HTR-8/SVneo (cell line): Measurements from ENCODE around the gene SUB1.
"Not testable (repeated sequence)": the region's sequence is repeated elsewhere in the genome, so short reads cannot be mapped to it uniquely, and the experiment has no call there.

ENCODE experiments used
- DNase-seq: peaks from one replicate; pipeline ENCODE4 v3.0.0; 2011; ENCODE audit warnings: low spot score, mixed read lengths; ENCODE audit not compliant: insufficient read length
- FAIRE-seq: peaks from 2 replicates; lab custom pipeline; 2011; peaks lifted over from hg19 to GRCh38; lab: Jason Lieb, UNC

The SUB1 gene

DNA sequence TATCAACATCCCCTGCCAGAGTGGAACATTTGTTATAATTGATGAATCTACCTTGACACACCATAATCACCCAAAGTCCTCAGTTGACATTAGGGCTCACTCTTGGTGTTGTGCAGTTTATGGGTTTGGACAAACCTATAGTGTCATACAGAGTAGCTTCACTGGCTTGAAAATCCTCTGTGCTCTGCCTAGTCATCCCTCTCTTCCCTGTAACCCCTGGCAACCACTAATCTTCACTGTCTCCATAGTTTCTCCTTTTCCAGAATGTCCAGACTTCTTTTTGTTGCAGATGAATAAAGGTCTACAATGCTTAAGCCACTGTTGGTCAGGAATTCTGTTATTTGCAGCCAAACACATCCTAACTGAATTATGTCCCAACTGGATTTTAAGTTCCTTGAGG, 22.5 kb upstream of the SUB1 start:
- FAIRE-seq (no peak), DNase-seq (no peak)

DNA sequence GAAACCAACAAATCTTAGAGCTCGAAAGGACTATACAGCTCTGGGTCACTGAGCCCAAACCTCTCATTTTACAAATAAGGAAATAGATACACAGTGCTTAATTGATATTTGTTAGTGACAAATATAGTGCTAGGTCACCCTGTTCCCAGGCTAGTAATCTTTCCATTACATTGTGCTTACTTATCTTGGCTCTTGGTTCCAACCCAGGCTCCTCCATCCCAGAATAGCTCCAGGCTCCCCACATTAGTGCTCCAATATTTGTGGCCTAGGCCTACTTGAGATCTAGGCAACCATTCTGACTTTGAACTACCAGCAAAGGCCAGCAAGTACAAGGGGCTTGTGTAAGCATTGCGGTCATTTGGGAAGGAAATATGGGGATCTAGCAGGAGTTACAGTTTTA, 21.7 kb upstream of the SUB1 start:
- FAIRE-seq = no peak
- DNase-seq = no peak

DNA sequence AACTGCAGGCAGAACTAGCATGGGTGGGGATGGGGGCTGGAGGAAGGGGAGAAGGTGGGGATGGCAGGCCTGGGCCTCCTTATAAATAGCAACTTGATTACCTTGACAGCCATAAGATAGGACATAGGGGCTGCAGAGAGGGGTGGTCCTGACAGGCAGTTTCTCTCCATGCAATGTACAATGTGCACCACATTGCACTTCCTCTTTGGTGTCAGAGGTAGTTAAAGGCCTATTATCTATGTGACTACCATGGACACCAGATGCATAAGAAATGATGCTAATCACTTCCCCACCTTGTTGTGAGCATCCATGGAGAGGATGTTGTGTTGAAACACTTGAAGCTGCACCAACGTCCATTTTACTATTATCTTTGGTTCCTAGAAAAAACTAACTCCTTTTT, 20.2 kb upstream of the SUB1 start:
- FAIRE-seq = no peak

DNA sequence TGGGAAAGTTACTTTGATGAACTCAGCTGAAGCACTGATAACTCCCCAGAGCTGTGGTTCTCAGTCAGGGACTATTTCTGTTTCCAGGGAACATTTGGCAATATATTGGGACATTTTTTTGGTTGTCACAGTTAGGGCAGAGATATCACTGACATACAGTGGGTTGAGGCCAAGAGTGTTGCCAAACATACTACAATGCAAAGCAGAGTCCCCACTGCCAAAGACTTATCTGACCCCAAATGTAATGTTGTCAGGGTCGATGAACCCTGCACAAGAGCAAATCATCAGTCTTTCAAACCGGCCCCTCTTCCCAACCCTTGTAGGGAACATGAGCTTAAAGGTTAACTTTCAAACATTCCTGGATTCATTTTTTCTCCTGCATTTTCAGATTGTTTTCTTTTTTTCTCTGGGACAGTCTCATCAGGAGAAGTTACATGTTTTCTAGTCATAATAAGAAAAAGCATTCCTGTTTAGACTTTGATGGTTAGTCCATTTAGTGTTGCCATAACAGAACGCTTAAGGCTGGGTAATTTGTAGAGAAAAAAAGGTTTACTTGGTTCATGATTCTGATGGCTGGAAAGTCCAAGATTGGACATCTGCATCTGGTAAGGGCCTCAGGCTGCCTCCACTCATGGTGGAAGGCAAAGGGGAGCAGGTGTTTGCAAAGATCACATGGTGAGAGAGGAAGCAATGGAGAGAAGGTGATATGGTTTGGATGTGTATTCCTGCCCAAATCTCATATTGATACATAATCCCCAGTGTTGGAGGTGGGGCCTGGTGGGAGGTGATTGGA, 18.8 kb upstream of the SUB1 start:
- no peak for DNase-seq
- no peak for FAIRE-seq

More for the DNA sequence above, 20.2 kb upstream of the SUB1 start:
- DNase-seq = no peak

DNA sequence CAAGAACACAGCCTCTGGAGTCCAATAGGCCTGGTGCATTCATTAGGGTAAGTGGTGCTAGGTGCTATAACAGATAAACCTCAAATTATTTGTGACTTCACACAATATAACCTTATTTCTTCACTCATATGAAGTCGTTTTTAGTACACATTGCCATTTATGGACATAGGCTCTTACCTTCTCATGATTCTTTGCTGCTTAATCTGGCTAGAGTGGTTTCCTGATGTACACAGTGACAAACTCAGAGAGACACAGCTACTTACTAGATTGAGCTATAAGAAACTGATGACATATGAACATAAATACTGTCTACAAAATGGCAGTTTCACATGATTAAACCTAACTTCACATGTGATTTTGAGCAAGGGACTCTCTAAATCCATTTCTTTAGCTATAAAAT, 14.2 kb upstream of the SUB1 start:
- no peak for FAIRE-seq
- no peak for DNase-seq

DNA sequence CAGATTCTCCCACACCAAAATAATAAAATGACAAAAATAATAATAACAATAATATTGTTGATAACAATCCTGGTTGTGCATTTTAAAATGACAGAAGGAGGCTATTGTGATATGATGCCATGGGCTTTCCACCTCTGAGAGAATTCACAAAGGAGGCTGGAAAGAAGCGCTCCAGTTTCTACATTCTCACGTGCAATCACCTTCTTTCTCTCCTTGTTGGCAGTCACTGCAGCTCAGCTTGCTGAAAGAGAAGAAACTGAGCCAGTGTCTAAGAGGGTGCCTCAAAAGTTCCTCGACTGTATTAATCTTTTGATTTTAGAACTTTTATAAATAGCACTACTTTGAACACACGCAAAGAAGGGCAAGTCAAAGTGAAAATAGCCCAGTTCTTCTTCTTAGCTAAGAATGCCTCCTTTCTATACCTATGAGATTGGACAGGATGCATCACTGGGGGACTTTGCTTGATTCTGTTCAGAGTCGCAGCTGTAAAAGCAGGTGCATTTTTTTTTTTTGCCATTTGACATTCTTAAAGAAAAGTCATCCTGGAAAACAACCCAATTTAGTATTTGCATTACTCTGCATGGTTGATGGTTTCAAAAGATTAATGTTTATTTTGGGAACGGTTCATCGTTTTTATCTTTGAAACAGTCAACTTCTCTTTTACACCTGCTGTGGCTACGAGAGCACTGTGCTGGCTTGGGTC, 12.4 kb upstream of the SUB1 start:
- FAIRE-seq (no peak), DNase-seq (no peak)

DNA sequence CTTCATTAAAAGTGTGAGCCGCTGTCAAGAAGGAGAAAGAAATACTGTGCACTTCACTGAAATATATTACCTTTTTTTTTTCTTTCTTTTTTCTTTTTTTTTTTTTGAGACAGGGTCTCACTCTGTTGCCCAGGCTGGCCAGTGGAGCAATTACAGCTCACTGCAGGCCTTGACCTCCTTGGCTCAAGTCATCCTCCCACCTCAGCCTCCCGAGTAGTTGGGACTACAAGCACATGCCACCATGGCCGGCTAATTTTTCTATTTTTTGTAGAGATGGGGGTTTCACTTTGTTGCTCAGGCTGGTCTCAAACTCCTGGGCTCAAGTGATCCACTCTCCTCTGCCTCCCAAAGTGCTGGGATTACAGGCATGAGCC, 11.9 kb upstream of the SUB1 start:
- FAIRE-seq, DNase-seq: not testable (repeated sequence)

DNA sequence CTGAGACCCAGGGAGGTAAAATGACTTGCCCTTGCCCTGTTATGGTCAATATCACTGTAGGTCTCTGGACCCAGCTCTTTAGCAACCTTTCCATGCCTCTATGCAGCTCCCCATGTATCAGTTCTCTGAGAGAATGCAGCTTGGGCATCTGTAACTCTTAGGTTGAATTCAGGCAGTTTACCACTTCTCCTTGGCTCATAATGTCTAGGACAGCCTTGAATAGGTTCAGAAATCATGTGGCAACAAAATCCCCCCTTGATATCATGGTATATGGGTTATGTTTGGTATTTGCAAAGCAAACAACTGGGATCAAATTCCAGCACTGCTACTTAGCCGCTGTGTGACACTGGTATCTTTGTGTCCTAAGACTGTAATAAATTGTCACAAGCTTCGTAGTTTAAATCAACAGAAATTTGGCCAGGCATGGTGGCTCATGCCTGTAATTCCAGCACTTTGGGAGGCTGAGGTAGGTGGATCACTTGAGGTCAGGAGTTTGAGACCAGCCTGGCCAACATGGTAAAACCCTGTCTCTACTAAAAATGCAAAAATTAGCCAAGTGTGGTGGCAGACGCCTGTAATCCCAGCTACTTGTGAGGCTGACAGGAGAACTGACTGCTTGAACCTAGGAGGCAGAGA, 10.7 kb upstream of the SUB1 start:
- DNase-seq = no peak
- FAIRE-seq = no peak

DNA sequence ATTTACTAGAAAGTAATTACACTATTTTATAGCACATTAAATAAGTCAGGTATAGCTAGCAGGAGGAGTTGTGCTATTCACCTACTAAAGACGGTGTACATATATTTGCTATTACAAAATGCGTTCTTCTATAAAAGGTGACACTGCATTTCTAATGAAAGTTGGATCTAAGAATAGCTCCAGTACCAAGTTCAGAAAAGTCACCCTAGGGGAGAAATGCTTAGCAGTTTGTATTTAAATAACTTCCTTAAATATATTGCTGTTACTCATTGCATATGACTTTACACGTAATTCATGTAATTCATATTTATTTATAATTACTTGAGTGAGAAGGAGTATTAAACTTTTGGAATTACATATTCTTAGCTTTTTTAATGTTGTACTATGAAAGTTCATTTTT, 7.0 kb upstream of the SUB1 start:
- DNase-seq = no peak
- no peak for FAIRE-seq

DNA sequence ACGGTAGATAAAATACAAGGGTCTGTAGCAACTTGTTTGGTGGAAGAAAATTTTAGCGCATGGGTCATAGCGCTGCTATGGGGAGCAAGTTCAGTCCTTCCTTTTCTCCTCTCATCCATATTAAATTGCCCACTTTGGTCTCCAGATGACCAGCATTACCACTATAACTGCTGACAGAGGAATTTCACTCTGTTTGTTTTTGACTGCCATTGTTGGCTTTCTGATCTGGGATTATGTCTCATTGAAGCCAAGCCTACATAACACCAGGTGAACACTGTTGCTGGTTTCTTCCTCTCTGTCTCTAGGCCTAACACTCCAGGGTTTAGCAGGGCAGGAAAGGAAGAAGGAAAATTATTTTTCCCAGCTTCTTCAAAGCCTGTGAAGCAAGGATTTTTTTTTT, 6.6 kb upstream of the SUB1 start:
- DNase-seq (no peak), FAIRE-seq (no peak)

DNA sequence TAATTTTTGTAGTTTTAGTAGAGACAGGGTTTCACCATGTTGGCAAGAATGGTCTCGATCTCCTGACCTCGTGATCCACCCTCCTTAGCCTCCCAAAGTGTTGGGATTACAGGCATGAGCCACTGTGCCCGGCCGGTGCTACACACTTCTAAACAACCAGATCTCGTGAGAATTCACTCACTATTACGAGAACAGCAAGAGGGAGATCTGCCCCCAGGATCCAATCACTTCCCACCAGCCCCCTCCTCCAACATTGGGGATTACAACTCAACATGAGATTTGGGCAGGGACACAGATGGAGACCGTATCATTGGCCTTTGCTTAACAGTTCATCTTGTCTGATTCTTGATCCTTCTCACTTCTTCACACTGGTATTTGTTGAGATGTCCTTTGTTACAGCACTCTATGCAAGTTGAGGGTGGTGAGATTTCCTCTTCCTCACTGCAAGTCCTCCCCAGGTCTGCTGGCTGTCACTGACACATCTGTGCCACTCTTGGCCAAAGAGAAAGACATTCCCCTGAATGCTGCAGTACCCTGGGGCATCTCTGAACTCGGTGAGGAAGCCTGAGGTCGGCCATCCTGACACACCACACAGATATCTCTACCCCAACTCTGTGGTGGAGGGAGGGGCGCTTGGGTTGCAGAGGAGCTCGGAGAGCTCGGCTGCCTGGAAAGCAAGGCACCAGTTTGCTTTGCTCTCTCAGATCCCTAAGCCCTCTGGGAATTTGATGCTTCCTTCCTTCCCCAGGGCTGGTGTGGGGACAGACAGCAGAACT, 4.2 kb upstream of the SUB1 start:
- peak; percentile 23 for FAIRE-seq

DNA sequence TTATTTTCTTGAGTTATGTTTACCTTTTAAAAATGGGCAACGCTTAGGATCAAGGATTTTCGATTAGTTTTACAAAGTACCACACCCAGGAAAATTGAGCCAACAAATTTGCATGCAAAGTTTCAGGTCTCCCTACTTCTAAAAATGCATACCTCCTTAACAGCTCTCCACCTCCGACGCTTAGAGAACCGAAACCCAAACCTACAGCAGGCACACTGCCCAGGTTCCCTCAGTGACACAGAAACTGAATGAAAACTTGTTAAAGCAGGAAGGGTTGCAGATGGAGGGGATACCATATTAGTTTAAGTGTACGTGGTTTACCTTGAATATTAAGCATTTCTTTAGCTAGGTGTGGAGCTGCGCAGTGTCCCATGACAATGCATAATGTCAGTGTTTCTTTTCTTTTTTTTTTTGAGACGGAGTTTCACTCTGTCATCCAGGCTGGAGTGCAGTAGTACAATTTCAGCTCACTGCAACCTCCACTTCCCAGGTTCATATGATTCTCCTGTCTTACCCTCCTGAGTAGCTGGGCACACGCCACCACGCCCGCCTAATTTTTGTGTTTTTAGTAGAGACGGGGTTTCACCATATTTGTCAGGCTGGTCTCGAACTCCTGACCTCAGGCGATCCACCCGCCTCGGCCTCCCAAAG, 1.6 kb upstream of the SUB1 start:
- DNase-seq (no peak), FAIRE-seq (no peak)

More for the DNA sequence above, 4.2 kb upstream of the SUB1 start:
- DNase-seq = no peak

DNA sequence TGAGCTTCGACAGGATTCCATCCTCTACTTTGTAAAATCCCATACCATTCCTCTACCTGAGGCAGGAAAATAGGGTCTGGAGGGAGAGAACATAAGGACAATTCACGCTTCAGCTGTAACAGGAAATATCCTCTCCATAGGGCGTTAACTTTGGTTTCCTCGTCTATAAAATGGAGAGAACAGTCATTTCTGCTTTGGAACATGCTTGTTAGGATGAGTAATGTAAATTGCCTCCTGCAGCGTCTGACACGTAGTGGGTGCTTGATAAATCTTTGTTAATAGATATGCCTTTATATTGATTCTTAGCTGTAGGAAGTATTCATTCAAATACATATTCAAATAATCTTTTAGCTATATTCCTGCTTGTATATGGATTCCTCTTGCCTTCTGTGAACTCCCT, 711 bp upstream of the SUB1 start:
- no peak for FAIRE-seq
- DNase-seq = no peak

DNA sequence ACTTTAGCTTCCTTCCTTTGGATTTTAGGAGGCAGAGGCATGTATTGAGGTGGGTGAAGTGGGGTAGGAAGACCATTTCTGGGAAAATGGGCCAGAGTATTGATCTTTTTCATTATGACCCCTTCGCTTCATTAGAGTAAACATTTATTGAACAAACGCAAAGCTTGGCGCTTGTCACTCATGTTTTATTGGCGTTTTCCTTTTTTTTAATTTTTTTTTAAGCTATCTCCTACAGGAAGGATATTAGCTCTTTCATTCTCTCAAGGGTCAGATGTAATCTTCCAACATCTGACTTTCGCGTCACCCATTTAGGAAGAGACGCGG, 273 bp upstream of the SUB1 start:
- DNase-seq (no peak), FAIRE-seq (no peak)

DNA sequence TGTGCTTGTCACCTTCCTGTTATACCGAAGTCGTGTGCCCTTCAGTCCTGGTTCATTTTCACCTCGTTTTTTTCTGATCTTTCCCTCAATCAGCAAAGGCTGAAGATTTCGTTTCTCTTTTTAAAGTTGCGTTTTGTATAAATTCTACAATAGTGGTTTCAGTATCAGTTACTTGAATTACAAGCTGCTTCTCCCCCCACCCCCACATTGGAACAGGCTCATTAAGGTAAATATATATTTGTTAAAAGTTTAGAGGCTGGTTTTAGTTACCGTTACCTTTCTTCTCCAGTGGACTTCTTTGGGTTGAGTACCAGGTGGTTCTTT, 881 bp downstream of the SUB1 start:
- FAIRE-seq (no peak), DNase-seq (no peak)

DNA sequence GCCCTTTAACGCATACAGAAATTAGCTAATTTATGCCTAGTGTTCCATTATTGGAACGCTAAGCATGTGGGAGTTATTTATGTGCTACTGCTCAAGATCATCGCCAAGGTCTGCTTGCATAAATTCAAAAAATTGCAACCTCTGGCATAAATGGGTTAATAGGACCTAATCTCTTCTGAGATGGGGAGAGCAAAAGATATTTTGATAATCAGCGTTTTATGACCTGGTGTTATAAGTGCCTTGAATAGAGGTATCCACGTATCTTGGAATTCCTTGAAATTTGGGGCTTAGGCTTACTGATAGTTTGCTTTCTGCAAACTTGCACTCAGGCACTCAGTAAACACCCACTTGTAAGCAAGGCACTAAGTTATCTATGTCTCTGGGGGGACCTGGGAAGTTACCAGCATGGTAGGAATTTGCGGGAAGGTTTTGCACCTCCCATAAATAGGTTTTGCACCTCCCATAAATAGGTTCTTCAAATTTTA, 1.8 kb downstream of the SUB1 start:
- DNase-seq = no peak
- FAIRE-seq = no peak

DNA sequence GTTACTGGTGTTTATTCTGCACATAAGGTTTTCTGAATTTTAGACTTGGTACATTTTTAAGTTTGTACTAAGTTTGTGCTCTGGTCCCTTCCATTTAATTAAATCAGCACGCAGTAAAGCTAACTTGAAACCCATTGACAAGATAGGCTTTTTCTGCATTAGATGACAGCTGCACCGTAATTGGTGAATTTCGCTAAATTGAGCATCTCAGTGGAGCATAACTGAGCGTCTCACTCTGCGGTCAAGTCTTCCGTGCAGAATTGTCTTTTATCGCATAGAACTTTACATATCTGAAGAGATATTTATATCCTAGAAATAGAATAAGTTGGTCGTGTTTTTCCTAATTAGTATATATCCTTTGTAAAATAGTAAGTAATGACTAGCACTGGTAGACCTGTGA, 4.1 kb downstream of the SUB1 start:
- FAIRE-seq = no peak
- no peak for DNase-seq

DNA sequence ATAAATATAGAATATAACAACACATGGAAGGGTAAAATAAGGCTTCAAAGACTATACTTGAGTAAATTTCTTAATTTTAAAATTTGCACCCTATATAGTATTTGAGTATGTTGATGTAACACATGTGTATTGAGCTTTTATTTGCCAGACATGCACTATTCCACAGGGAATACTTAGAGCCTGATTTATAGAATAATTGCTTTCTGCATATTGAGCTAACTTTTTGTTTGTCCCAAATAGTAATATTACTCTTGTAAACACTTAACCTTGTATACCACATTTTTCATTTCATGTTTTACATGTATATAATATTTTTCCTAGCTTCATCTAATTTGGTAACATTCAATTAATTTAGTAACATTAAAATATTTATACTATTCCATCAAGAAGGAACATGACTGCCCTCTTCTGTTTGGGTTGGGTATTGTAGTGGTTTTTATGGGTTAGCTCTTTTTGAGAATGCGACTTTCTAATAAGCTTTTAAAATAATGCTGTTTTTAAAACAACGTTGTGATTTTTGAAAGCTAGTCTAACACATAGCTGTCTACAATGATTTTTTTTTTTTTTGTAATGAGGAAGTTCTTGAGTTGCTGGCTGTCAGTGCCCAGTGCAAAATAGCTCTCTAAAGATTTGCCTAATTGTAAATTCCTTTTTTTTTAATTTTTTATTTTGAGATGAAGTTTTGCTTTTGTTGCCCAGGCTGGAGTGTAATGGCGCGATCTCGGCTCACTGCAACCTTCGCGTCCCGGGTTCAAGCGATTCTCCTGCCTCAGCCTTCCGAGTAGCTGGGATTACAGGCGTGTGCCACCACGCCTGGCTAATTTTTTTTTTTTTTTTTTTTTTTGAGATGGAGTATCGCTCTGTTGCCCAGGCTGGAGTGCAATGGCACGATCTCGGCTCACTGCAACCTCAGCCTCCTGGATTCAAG, 4.8 kb downstream of the SUB1 start:
- DNase-seq (no peak), FAIRE-seq (no peak)

DNA sequence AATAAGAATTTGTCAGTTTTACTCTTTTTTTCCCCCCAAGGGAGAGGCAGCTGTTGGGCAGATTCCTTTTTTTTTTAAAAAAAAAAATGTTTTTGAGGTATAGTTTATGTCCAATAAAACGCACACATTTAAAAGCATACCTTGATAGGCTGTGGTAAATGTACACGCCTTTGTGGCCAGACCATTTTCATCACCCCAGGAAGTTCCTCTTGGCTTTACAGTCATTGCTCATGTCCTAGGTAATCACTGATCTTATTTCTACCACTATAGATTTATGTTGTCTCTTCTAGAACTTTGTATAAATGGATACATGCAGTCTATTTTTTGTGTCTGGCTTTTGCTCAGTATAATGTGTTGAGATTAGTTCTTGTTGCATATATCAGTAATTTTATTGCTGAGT, 9.8 kb downstream of the SUB1 start:
- FAIRE-seq = no peak
- DNase-seq = no peak
